ENCODE results near the gene YWHAG.
"Not testable (repeated sequence)": the region's sequence is repeated elsewhere in the genome, so short reads cannot be mapped to it uniquely, and the experiment has no call there.

The YWHAG gene

GRCh38 chr7:76292911-76293310 is 65.9 kb downstream of the YWHAG start:
- FAIRE-seq: not testable (repeated sequence)

- no peak for FAIRE-seq
Observed at GRCh38 chr7:76292213-76292573, 66.6 kb downstream of the YWHAG start.

GRCh38 chr7:76291351-76292212 is 67.2 kb downstream of the YWHAG start:
- no peak for FAIRE-seq

- FAIRE-seq: not testable (repeated sequence)
Observed at GRCh38 chr7:76290847-76291350, 67.9 kb downstream of the YWHAG start.

GRCh38 chr7:76286842-76287403 is 71.9 kb downstream of the YWHAG start:
- no peak for FAIRE-seq

GRCh38 chr7:76285604-76286374 is 73.0 kb downstream of the YWHAG start:
- FAIRE-seq: no peak

GRCh38 chr7:76283254-76284159 is 75.3 kb downstream of the YWHAG start:
- FAIRE-seq: no peak

GRCh38 chr7:76282344-76283253 is 76.2 kb downstream of the YWHAG start:
- no peak for FAIRE-seq

GRCh38 chr7:76281706-76282343 is 77.0 kb downstream of the YWHAG start:
- FAIRE-seq: no peak

GRCh38 chr7:76281006-76281705 is 77.6 kb downstream of the YWHAG start:
- no peak for FAIRE-seq

GRCh38 chr7:76280408-76280807 is 78.4 kb downstream of the YWHAG start:
- no peak for FAIRE-seq

- no peak for FAIRE-seq
Observed at GRCh38 chr7:76278540-76278939, 80.3 kb downstream of the YWHAG start.
